H9 (cell line): ENCODE results near the gene KIT. TPM values are rescaled to one million over a fixed set of nuclear protein-coding genes. Genes with fewer than 3 reads are reported as not detected.

ENCODE experiments used
- DNase-seq: peaks from one replicate; pipeline ENCODE4 v3.0.0-alpha.2; 2017
- H2AFZ ChIP-seq: one replicate; pipeline ENCODE4 v1.6.1; 2013; ENCODE audit warnings: mild to moderate bottlenecking, low read length, control low read depth, moderate library complexity
- H2AK5ac ChIP-seq: 2 replicates; pipeline ENCODE4 v1.6.1; 2013; ENCODE audit warnings: low read length, control low read depth, mixed read lengths; ENCODE audit not compliant: insufficient read length
- H2BK120ac ChIP-seq: one replicate; pipeline ENCODE4 v1.6.1; 2013; ENCODE audit warnings: low read depth, mild to moderate bottlenecking, low read length, control low read depth, inconsistent platforms; ENCODE audit not compliant: poor library complexity, severe bottlenecking
- H2BK12ac ChIP-seq: 2 replicates; pipeline ENCODE4 v1.6.1; 2013; ENCODE audit warnings: low read length, control low read depth, mixed read lengths, low read depth; ENCODE audit not compliant: insufficient read length
- H2BK15ac ChIP-seq: 2 replicates; pipeline ENCODE4 v1.6.1; 2013; ENCODE audit warnings: low read depth, low read length, control low read depth
- H2BK20ac ChIP-seq: one replicate; pipeline ENCODE4 v1.6.1; 2013; ENCODE audit warnings: low read depth, mild to moderate bottlenecking, low read length, control low read depth, inconsistent platforms; ENCODE audit not compliant: poor library complexity, severe bottlenecking
- H2BK5ac ChIP-seq: 2 replicates; pipeline ENCODE4 v1.6.1; 2013; ENCODE audit warnings: low read length, control low read depth, mixed read lengths; ENCODE audit not compliant: insufficient read length
- H3K14ac ChIP-seq: 2 replicates; pipeline ENCODE4 v1.6.1; 2013; ENCODE audit warnings: low read length, control low read depth; ENCODE audit not compliant: insufficient read depth
- H3K18ac ChIP-seq: 2 replicates; pipeline ENCODE4 v1.6.1; 2013; ENCODE audit warnings: low read depth, mild to moderate bottlenecking, mixed read lengths, low read length, control low read depth; ENCODE audit not compliant: insufficient read length
- H3K23ac ChIP-seq: 2 replicates; pipeline ENCODE4 v1.6.1; 2013; ENCODE audit warnings: low read length, control low read depth, mixed read lengths, low read depth; ENCODE audit not compliant: insufficient read length
- H3K23me2 ChIP-seq: 2 replicates; pipeline ENCODE4 v1.6.1; 2013; ENCODE audit warnings: low read depth, mild to moderate bottlenecking, mixed read lengths, low read length, control low read depth; ENCODE audit not compliant: insufficient read length, poor library complexity, severe bottlenecking
- H3K27ac ChIP-seq: 2 replicates; pipeline ENCODE4 v1.5.1; 2013; ENCODE audit warnings: low read length, control low read depth, mixed read lengths, low read depth; ENCODE audit not compliant: insufficient read length
- H3K27me3 ChIP-seq: 2 replicates; pipeline ENCODE4 v1.6.1; 2013; ENCODE audit warnings: low read length, control low read depth, inconsistent platforms; ENCODE audit not compliant: insufficient read depth
- H3K4ac ChIP-seq: 2 replicates; pipeline ENCODE4 v1.6.1; 2013; ENCODE audit warnings: low read depth, mild to moderate bottlenecking, control low read depth, inconsistent platforms, low read length, moderate library complexity
- H3K4me1 ChIP-seq: 2 replicates; pipeline ENCODE4 v1.6.1; 2013; ENCODE audit warnings: low read length, control low read depth, inconsistent platforms; ENCODE audit not compliant: insufficient read depth
- H3K4me2 ChIP-seq: 2 replicates; pipeline ENCODE4 v1.6.1; 2013; ENCODE audit warnings: low read length, control low read depth, mixed read lengths; ENCODE audit not compliant: insufficient read length, insufficient read depth
- H3K56ac ChIP-seq: 2 replicates; pipeline ENCODE4 v1.6.1; 2013; ENCODE audit warnings: low read depth, mild to moderate bottlenecking, mixed read lengths, low read length, control low read depth; ENCODE audit not compliant: insufficient read length
- H3K79me1 ChIP-seq: 2 replicates; pipeline ENCODE4 v1.6.1; 2013; ENCODE audit warnings: low read depth, mild to moderate bottlenecking, moderate library complexity, low read length, control low read depth, inconsistent platforms; ENCODE audit not compliant: insufficient read depth, poor library complexity, severe bottlenecking
- H3K79me2 ChIP-seq: 2 replicates; pipeline ENCODE4 v1.6.1; 2013; ENCODE audit warnings: low read length, control low read depth, inconsistent platforms; ENCODE audit not compliant: insufficient read depth
- H3K9ac ChIP-seq: 2 replicates; pipeline ENCODE4 v1.6.1; 2013; ENCODE audit warnings: low read length, control low read depth, mixed read lengths; ENCODE audit not compliant: insufficient read length; ENCODE audit errors: extremely low read depth
- H3K9me3 ChIP-seq: one replicate; pipeline ENCODE4 v1.6.1; 2013; ENCODE audit warnings: low read depth, low read length, inconsistent platforms; ENCODE audit not compliant: control insufficient read depth
- H3T11ph ChIP-seq: one replicate; pipeline ENCODE4 v1.6.1; 2013; ENCODE audit warnings: mild to moderate bottlenecking, low read length, control low read depth, inconsistent platforms
- H4K20me1 ChIP-seq: one replicate; pipeline ENCODE4 v1.6.1; 2013; ENCODE audit not compliant: control insufficient read depth, insufficient read length, insufficient read depth
- H4K5ac ChIP-seq: 2 replicates; pipeline ENCODE4 v1.6.1; 2013; ENCODE audit warnings: low read depth, mild to moderate bottlenecking, mixed read lengths, low read length, control low read depth; ENCODE audit not compliant: insufficient read length
- H4K8ac ChIP-seq: replicated peaks from 2 replicates; pipeline ENCODE4 v1.6.1; 2013; ENCODE audit warnings: low read length, control low read depth, mixed read lengths, low read depth; ENCODE audit not compliant: insufficient read length
- H4K91ac ChIP-seq: 2 replicates; pipeline ENCODE4 v1.6.1; 2013; ENCODE audit warnings: low read depth, mild to moderate bottlenecking, moderate library complexity, mixed read lengths, low read length, control low read depth; ENCODE audit not compliant: insufficient read length
- H3K27ac Mint-ChIP-seq, 3 experiments: 2 replicates in 2 of 3; 3 replicates in 1 of 3; pipeline ENCODE4 v1.8.0; 2020 to 2021; ENCODE audit warnings: mixed read lengths in 3 of 3, mild to moderate bottlenecking in 1 of 3, moderate library complexity in 1 of 3
- H3K27me3 Mint-ChIP-seq: 2 replicates; pipeline ENCODE4 v1.8.0; 2021; ENCODE audit warnings: low read depth, mild to moderate bottlenecking, moderate library complexity, mixed read lengths
- H3K36me3 Mint-ChIP-seq, 3 experiments: 2 replicates in 2 of 3; 3 replicates in 1 of 3; pipeline ENCODE4 v1.8.0; 2020 to 2021; ENCODE audit warnings: low read depth in 3 of 3, mixed read lengths in 3 of 3; ENCODE audit not compliant: insufficient read depth in 1 of 3
- H3K4me1 Mint-ChIP-seq, 2 experiments: 2 replicates each; pipeline ENCODE4 v1.8.0; 2020; ENCODE audit warnings: mixed read lengths in 2 of 2
- H3K4me3 Mint-ChIP-seq, 2 experiments: 2 replicates in 1 of 2; 3 replicates in 1 of 2; pipeline ENCODE4 v1.8.0; 2020 to 2021; ENCODE audit warnings: mild to moderate bottlenecking in 2 of 2, mixed read lengths in 2 of 2, moderate library complexity in 1 of 2
- H3K9me3 Mint-ChIP-seq, 2 experiments: 2 replicates in 1 of 2; 3 replicates in 1 of 2; pipeline ENCODE4 v1.8.0; 2020; ENCODE audit warnings: mild to moderate bottlenecking in 2 of 2, mixed read lengths in 2 of 2, moderate library complexity in 1 of 2
- WGBS: extraction: QIAGEN DNeasy Blood & Tissue Kit; methylation state at CpG from one replicate; pipeline ENCODE4 v1.1.7; 2013; ENCODE audit warnings: missing lambda C conversion rate, low lambda C conversion rate, mixed read lengths; ENCODE audit not compliant: insufficient read length; ENCODE audit errors: extremely low coverage; 5-methylcytosine and 5-hydroxymethylcytosine counted together
- total RNA-seq: library from RNA; stranded (reverse); gene quantifications from 2 replicates; pipeline ENCODE4 v1.2.1, GENCODE V29; 2021
- TF ChIP-seq, protein P1 (sequence below): fragments of 200-600 bp; sonication (generic); conservative IDR thresholded peaks from 3 replicates; pipeline ENCODE4 v1.8.0; 2021; ENCODE audit warnings: antibody characterized with exemption, mild to moderate bottlenecking

The KIT gene
- total RNA-seq, 1 experiment from 2014 or later: 6.7 TPM

GRCh38 chr4:54695788-54696187, 38.0 kb downstream of the KIT start:
- no peaks in the 10 kb centered on the region for H3K9me3 ChIP-seq
- H3K4me2 ChIP-seq: no peak overlapping the region
- no peak overlapping the region for H2BK12ac ChIP-seq
- no peak overlapping the region for H2BK20ac ChIP-seq
- H3K56ac ChIP-seq: no peak overlapping the region
- H3K4me1 Mint-ChIP-seq: peaks cover 5 to 9% of the 10 kb centered on the region in 2 experiments; a peak in 1 of 4 replicates
- no peak overlapping the region for H3K4ac ChIP-seq
- no peak overlapping the region for H2BK15ac ChIP-seq
- no peaks in the 10 kb centered on the region for H3K79me1 ChIP-seq
- H3K23ac ChIP-seq: no peak overlapping the region
- H3K27me3 Mint-ChIP-seq: no peaks in the 10 kb centered on the region
- no peaks in the 10 kb centered on the region for H3K79me2 ChIP-seq
- no peak overlapping the region for H3K14ac ChIP-seq
- no peak for DNase-seq
- no peak overlapping the region for H4K8ac ChIP-seq
- no peak overlapping the region for H3T11ph ChIP-seq
- H3K36me3 Mint-ChIP-seq: peaks cover 0 to 12% (median 4%) of the 10 kb centered on the region in 3 experiments; a peak in 4 of 7 replicates
- H2BK5ac ChIP-seq: no peak overlapping the region
- H3K27me3 ChIP-seq: no peaks in the 10 kb centered on the region
- H2AFZ ChIP-seq: no peak overlapping the region
- H4K91ac ChIP-seq: no peak overlapping the region
- no peak overlapping the region for H3K27ac ChIP-seq
- no peak overlapping the region for H2BK120ac ChIP-seq
- H4K20me1 ChIP-seq: no peaks in the 10 kb centered on the region
- H3K9ac ChIP-seq: no peak overlapping the region
- H3K4me1 ChIP-seq: no peaks in the 10 kb centered on the region
- H3K23me2 ChIP-seq: no peaks in the 10 kb centered on the region
- no peak overlapping the region for H3K27ac Mint-ChIP-seq
- H2AK5ac ChIP-seq: no peak overlapping the region
- H4K5ac ChIP-seq: no peak overlapping the region
- H3K9me3 Mint-ChIP-seq: no peaks in the 10 kb centered on the region
- no peak overlapping the region for H3K4me3 Mint-ChIP-seq
- TF ChIP-seq, protein P1, sequence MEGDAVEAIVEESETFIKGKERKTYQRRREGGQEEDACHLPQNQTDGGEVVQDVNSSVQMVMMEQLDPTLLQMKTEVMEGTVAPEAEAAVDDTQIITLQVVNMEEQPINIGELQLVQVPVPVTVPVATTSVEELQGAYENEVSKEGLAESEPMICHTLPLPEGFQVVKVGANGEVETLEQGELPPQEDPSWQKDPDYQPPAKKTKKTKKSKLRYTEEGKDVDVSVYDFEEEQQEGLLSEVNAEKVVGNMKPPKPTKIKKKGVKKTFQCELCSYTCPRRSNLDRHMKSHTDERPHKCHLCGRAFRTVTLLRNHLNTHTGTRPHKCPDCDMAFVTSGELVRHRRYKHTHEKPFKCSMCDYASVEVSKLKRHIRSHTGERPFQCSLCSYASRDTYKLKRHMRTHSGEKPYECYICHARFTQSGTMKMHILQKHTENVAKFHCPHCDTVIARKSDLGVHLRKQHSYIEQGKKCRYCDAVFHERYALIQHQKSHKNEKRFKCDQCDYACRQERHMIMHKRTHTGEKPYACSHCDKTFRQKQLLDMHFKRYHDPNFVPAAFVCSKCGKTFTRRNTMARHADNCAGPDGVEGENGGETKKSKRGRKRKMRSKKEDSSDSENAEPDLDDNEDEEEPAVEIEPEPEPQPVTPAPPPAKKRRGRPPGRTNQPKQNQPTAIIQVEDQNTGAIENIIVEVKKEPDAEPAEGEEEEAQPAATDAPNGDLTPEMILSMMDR: no peak
- no CpG with 5 or more reads among the region's 3 CpGs for WGBS
- no peak overlapping the region for H3K18ac ChIP-seq
